AG04449 (cell line): ENCODE results near the gene GATA3.

Source experiments
- CTCF ChIA-PET: fragments of 350-600 bp; formaldehyde crosslinking; extraction: SDS; loops from one replicate; lab custom pipeline; 2021; ENCODE audit warnings: antibody characterized with exemption; lab: Yijun Ruan, JAX
- POLR2A ChIA-PET: fragments of 400-600, 350-600 bp; formaldehyde crosslinking; extraction: SDS; loops from one replicate; lab custom pipeline; 2020; ENCODE audit warnings: antibody characterized with exemption, inconsistent platforms; lab: Yijun Ruan, JAX
- DNase-seq: peaks from one replicate; pipeline ENCODE4 v3.0.0-alpha.2; 2010; ENCODE audit warnings: low read depth, low spot score
- H3K4me3 ChIP-seq: 2 replicates; pipeline ENCODE4 v1.5.1; 2011; ENCODE audit warnings: low read depth, mild to moderate bottlenecking, control low read depth, low read length
- TF ChIP-seq, protein P1 (sequence below): IDR thresholded peaks from one replicate; pipeline ENCODE4 v1.5.1; 2011; ENCODE audit warnings: mild to moderate bottlenecking, moderate library complexity, low read length, control low read depth, inconsistent platforms; ENCODE audit not compliant: insufficient read depth; ENCODE audit errors: missing control alignments

GATA3 gene

DNA sequence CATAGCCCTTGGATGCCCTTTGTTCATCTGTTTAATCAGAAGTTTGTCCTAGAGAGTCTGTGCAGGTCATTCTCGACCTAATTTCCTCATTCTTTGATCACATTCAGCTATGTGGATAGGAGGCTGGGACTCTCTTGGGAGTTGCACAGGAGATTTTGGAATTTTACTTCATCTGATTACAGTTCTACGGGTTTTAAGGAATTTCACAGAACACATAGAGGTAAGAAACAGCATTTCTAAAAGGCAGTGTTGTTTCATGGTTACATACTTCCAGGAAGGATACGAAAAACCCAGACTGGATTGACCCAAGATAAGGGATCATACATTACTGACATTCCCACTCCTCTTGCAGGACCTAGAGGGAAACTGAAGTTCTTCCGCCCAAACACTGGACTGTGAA is 45.9 kb downstream of the GATA3 start:
- CTCF ChIA-PET: no interaction called here
- POLR2A ChIA-PET: no interaction called here

DNA sequence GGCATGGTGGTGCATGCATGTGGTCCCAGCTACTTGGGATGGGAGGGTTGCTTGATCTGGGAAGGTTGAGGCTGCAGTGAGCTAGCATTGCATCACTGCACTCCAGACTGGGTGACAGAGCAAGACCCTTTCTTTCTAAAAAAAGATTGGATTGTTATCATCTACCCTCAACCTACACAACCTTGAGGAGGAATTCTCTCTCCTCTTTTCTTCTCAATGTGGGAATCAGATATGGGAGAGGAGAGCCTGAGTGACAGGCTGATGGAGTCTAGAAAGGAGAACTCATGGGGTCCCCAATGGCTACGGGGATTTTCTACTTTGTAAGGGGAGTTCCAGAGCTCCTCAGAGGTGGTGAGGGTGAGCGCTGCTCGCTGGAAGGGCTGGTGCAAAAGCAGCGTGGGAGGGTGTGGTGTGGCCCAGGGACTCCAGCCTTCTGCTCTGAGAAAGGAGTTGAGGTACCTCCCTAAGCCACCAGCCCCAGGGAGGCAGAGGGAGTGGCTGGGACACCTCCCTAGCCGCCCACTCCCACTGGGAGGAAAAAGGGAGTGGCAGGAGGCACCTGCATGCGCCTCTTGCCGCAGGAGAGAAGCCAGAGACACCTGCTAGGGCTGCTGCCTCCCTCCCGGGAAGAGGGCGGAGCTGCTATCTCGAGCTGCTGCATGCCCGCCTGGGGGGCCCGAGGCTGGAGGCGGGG is 48.4 kb downstream of the GATA3 start:
- TF ChIP-seq, protein P1, sequence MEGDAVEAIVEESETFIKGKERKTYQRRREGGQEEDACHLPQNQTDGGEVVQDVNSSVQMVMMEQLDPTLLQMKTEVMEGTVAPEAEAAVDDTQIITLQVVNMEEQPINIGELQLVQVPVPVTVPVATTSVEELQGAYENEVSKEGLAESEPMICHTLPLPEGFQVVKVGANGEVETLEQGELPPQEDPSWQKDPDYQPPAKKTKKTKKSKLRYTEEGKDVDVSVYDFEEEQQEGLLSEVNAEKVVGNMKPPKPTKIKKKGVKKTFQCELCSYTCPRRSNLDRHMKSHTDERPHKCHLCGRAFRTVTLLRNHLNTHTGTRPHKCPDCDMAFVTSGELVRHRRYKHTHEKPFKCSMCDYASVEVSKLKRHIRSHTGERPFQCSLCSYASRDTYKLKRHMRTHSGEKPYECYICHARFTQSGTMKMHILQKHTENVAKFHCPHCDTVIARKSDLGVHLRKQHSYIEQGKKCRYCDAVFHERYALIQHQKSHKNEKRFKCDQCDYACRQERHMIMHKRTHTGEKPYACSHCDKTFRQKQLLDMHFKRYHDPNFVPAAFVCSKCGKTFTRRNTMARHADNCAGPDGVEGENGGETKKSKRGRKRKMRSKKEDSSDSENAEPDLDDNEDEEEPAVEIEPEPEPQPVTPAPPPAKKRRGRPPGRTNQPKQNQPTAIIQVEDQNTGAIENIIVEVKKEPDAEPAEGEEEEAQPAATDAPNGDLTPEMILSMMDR: no peak
- ChIA-PET POLR2A (no interaction called here), CTCF (no interaction called here)
- DNase-seq: no peak
- H3K4me3 ChIP-seq: no peak overlapping the region

More for the DNA sequence above, 45.9 kb downstream of the GATA3 start:
- no peak for DNase-seq
- no peak overlapping the region for H3K4me3 ChIP-seq
- TF ChIP-seq, protein P1: no peak

DNA sequence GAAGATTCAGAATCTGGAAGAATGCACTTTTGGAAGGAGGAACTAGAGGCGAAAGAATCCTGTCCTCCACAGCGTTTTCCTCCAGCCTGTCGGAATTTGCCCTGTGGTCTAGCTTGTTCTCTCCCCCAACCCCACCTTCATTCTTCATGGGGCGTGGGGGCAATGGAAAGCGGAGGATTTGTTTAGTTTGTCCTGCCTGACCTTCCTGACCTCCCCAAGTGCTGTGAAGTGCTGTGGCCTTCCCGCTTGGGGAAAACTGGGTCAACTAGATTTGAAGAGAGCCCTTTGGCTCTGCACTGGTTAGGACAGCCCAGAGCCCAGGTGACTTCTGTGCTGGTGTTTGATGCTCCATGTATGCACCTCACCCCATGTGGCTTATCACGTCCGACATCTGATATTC is 49.1 kb downstream of the GATA3 start:
- TF ChIP-seq, protein P1: no peak
- POLR2A ChIA-PET: no interaction called here
- CTCF ChIA-PET: no interaction called here
- no peak overlapping the region for H3K4me3 ChIP-seq
- DNase-seq: no peak

DNA sequence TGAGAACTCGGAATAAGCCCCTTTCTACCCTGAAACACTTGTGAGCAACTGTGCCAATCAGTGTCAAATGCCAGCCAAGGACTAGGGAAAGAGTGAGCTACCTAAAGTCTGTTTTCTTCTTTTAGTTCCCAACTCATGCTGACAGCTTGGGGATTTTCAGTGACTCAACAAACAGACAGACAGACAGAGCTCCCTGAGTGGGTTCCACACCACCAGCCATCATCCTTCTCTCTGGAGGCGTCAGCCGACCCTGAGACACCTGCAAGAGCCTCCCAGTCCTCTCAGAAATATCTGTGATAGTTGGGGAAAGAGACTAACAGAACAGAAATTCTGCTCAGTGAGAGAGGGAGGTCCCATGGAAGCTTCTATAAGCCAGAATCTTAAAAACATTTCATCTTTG is 49.5 kb downstream of the GATA3 start:
- TF ChIP-seq, protein P1: no peak
- POLR2A ChIA-PET: no interaction called here
- CTCF ChIA-PET: no interaction called here
- DNase-seq: no peak
- H3K4me3 ChIP-seq: no peak overlapping the region

DNA sequence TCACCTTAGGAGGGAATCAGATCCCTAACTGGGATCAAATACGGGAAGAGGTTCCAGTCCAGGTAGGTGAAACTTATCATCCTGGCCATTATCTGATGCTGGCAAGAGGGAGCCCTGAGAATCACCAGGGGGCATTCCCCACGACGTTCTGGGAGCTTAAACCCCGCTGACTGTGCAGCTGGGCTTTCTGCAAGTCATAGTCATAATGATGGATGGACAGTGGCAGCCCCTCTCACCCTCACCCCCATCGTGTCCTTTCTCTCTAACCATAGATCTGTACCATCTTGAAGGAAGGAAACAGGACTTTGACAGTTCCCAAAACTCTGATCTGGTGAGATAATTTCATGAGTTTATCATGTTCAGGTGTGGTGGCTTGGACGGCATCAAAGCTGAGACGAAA is 50.2 kb downstream of the GATA3 start:
- ChIA-PET POLR2A (no interaction called here), CTCF (no interaction called here)
- TF ChIP-seq, protein P1: no peak
- no peak for DNase-seq
- no peak overlapping the region for H3K4me3 ChIP-seq

DNA sequence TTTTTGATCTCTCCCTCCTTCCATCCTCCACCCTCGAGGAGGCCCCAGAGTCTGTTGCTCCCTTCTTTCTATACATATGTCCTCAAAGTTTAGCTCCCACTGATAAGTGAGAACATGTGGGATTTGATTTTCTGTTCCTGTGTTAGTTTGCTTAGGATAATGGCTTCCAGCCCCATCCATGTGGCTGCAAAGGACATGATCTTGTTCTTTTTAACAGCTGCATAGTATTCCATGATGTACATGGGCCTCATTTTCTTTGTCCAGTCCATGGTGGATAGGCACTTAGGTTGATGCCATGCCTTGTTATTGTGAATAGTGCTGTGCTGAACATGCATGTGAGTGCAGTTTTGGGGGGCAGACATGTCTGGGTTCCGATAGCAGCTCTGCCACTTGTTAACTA is 51.4 kb downstream of the GATA3 start:
- DNase-seq: no peak
- H3K4me3 ChIP-seq: no peak overlapping the region
- TF ChIP-seq, protein P1: no peak
- POLR2A ChIA-PET: no interaction called here
- CTCF ChIA-PET: no interaction called here
